Smooth muscle cell of bladder (primary cell): ENCODE data around the gene PIK3R3. TPM values are rescaled to one million over a fixed set of nuclear protein-coding genes. Genes with fewer than 3 reads are reported as not detected.

Experiments
- total RNA-seq: library from RNA; depleted of rRNA; stranded (reverse); fragments of >200 nt; gene quantifications from 2 replicates; pipeline ENCODE4 v1.2.3, GENCODE V29; 2014

The PIK3R3 gene
- total RNA-seq: 0.83 and 2.1 TPM in 2 replicates

DNA sequence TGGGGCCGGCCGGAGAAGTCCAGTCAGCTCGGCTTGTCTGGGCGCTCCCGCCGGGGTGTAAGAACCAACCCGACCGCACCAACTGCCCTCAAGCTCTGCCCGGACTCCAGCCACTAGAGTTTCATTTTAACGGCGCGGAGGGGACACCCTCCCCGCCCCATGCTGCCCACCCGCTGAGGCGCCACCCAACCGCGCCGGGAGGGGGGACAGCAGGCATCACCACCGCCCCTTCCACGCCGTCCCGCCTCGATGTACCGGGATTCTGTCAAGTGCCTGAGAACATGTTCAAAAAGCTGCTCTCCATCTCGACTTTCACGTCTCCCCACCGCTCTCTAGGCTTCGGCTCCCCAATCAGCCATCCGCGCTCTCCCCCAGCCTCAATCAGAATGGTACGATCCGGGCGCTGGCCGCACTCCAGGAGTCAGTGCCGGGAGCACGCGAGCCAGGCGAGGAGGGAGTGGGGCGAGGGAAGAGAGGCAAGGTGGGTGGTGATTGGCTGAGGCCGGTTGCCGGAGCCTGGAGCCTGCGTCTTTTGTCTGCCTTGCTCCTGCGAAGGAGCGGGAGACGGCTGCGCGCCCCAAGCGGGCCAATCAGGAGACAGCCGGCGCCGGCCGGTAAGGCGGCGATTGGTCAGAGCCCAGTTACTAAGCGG lies at the start of gene PIK3R3:
PIK3R3 (minus strand) TSS at position 101 of the 652 bp plus-strand sequence. CDS start 677 bp downstream, outside the sequence.

DNA sequence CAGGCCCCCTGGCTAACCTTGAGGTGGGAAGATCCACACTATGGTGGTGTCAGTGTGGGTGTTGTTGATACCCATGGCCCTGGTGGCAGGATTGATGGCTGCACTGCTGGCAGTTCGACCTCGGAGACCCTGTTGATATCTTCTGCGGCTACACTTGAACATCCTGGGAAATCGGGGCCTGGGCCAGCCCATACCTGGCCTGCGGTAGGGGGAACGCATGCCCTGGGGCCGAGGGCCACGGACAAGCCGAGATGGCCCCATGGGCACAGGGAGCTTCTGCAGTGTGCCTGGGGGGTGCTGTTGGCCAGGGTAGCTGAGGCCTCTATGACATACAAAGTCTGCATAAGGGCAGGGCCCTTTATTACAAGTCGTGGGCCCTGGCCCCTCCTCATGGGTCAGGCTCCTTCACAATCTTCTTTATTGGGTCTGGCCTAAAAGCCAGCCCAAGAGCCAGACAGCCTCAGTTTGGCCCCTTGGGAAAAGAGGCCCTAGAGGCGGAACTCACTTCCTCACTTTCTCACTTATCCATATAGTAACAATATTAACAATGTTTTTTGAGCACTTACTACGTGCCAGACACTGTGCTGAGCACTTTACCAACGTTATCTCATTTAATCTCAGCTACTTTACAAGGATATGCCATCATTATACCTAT lies 43.9 kb upstream of the PIK3R3 start, which contains the start of gene P3R3URF:
P3R3URF (minus strand) TSS at position 278 of the 655 bp plus-strand sequence; CDS start at position 261, 17 bp downstream.

DNA sequence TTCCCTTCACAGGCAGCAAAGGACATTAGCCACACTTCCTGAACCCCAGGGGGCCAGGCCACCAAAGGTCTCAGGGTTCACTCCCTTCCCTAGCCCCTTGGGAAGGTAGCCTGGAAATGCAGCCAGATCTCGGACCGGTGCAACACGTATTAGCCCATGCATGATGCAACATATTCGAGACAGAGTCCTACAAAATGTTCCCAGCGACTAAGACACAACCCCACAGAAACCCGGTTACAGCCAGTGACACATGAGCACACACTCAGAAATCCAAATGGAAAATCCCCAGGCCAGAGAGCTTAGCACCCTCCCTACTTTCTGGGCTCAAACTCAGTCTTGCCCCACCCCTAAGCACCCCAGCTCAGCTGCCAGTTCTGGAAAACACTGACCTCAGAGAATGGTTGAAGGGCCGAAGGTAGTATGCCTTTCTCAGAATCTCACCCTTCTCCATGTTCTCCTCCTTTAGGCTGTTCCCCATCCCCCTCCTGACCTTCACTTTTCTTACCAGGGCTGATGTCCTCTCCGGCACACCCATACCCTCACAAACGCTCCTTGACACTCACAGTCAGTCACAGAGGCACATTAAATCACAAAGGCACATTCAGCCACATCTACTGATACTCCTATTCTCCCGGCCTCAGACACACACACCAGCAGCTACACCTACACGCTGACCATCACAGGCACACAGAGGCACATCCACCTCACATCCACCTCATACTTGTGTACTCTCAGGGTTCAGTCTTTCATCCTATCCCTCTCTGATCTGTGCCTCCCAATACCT lies 42.2 kb upstream of the PIK3R3 start, which contains the start of gene TSPAN1:
TSPAN1 (plus strand) TSS at position 640 of the 784 bp plus-strand sequence. CDS start 6,021 bp downstream, outside the sequence.

Other genes starting within 250 kb of the PIK3R3 start
- 0.14 and 0.46 TPM in 2 replicates for gene TSPAN1, start 42.5 kb upstream of the PIK3R3 start, total RNA-seq
- gene P3R3URF, start 43.9 kb upstream of the PIK3R3 start, total RNA-seq: not detected in 2 replicates
- gene POMGNT1, start 65.8 kb upstream of the PIK3R3 start, total RNA-seq: 27.4 and 50.8 TPM in 2 replicates
- gene LURAP1, start 70.7 kb upstream of the PIK3R3 start, total RNA-seq: 2.7 and 3.1 TPM in 2 replicates
- 0.37 and 0.43 TPM in 2 replicates for gene RAD54L, start 115.1 kb upstream of the PIK3R3 start, total RNA-seq
- gene LRRC41, start 171.0 kb upstream of the PIK3R3 start, total RNA-seq: 73.8 and 94.9 TPM in 2 replicates
- 491 and 862 TPM in 2 replicates for gene UQCRH, start 171.1 kb upstream of the PIK3R3 start, total RNA-seq
- gene NSUN4, start 208.2 kb upstream of the PIK3R3 start, total RNA-seq: 14.1 and 17.9 TPM in 2 replicates